Heart right ventricle (tissue), 16 donors: ENCODE results near the gene ACTR3C. TPM values are rescaled to one million over a fixed set of nuclear protein-coding genes. Genes with fewer than 3 reads are reported as not detected.
"Not testable (repeated sequence)": the region's sequence is repeated elsewhere in the genome, so short reads cannot be mapped to it uniquely, and the experiment has no call there.

Experiments used
- ATAC-seq, 8 donors: fragments of 200-7000 bp; cut with Tn5 transposase; one replicate each; pipeline ENCODE4 v1.9.1; 2020; ENCODE audit warnings: mild to moderate bottlenecking in 8 of 8, moderate library complexity in 8 of 8, moderate number of reproducible peaks in 1 of 8
- DNase-seq, 2 donors: peaks; one replicate each; pipeline ENCODE4 v3.0.0-alpha.2; 2020
- H3K27ac ChIP-seq, 10 donors: fragments of 200-600 bp; sonication (generic) in 2 of 10; one replicate each; pipeline versions ENCODE4 v1.5.0 to v1.8.0; 2020 to 2022; ENCODE audit warnings: mild to moderate bottlenecking in 3 of 10
- H3K27me3 ChIP-seq, 7 donors: fragments of 200-600 bp; one replicate each; pipeline ENCODE4 v1.8.0; 2021 to 2022; ENCODE audit warnings: mild to moderate bottlenecking in 2 of 7
- H3K36me3 ChIP-seq, 9 donors: fragments of 200-600 bp; sonication (generic) in 1 of 9; one replicate each; pipeline versions ENCODE4 v1.5.0 to v1.8.0; 2020 to 2022; ENCODE audit warnings: mild to moderate bottlenecking in 2 of 9
- H3K4me1 ChIP-seq, 9 donors: fragments of 200-600 bp; sonication (generic) in 1 of 9; one replicate each; pipeline versions ENCODE4 v1.5.0 to v1.8.0; 2020 to 2022; ENCODE audit warnings: mild to moderate bottlenecking in 4 of 9
- H3K4me3 ChIP-seq, 10 donors: fragments of 200-600 bp; sonication (generic) in 2 of 10; one replicate each; pipeline versions ENCODE4 v1.5.0 to v1.8.0; 2020 to 2022; ENCODE audit warnings: mild to moderate bottlenecking in 7 of 10, moderate library complexity in 2 of 10
- H3K9me3 ChIP-seq, 11 donors: fragments of 200-600 bp in 10 of 11; sonication (generic) in 2 of 11; one replicate each; pipeline versions ENCODE4 v1.5.0 to v1.8.0; 2013 to 2022; ENCODE audit warnings: mild to moderate bottlenecking in 2 of 11, control low read depth in 1 of 11, moderate library complexity in 1 of 11
- WGBS, 2 donors: extraction: QIAGEN DNeasy Blood & Tissue Kit; methylation state at CpG; one replicate each; pipeline ENCODE4 v1.1.7; 2013; ENCODE audit warnings: inconsistent platforms in 1 of 2; 5-methylcytosine and 5-hydroxymethylcytosine counted together
- intact Hi-C, 10 donors: fragments of 100-400 bp; cut with DNase I; formaldehyde crosslinking; loops; one replicate each; pipeline versions ENCODE4 v1.11.1 to v1.14.2; 2022
- polyA plus RNA-seq, 2 donors: library from polyadenylated mRNA; stranded (reverse); fragments of 200-250 nt; gene quantifications; one replicate each; pipeline ENCODE4 v1.2.3, GENCODE V29; 2013
- total RNA-seq, 10 donors: library from RNA; stranded (reverse); fragmentation: NEBNext Ultra II Directional in 3 of 10; extraction: Animal tissue kit (Norgen Biotek cat#: 25700) in 3 of 10; gene quantifications; one replicate each; pipeline versions ENCODE4 v1.2.1 to v1.2.4, GENCODE V29; 2021 to 2023
- TF ChIP-seq, protein P1 (sequence below), 9 donors: fragments of 200-600 bp; sonication (generic) in 2 of 9; IDR thresholded peaks; one replicate each; pipeline versions ENCODE4 v1.5.0 to v1.8.0; 2021 to 2022; ENCODE audit warnings: antibody characterized with exemption in 9 of 9, mild to moderate bottlenecking in 5 of 9, moderate library complexity in 1 of 9
- donor health status: Arrhythmogenic right ventricular cardiomyopathy.
- donor health status: ischemic (EF 13 %, LVEDD 7.1; RV severe dilation, severe dysfunction).
- donor health status: healthy with polysubstance abuse.
- donor health status: DM: no; HTN: yes; CAD: no.
- donor health status: DM: no; HTN: no; CAD: no.
- donor health status: ischemic (EF 25% LVEDD 6.9; RV normal size, moderate dysfunction).
- donor health status: ischemic (EF 25% LVEDD 5.7; RV mildly dilated, moderate dysfunction).
- donor health status: healthy.
- donor health status: DM: yes; HTN: yes; CAD: no.
- donor health status: Ischemic cardiomyopathy.
- donor health status: ischemic (EF 35%, LVEDD 5.7; RV mildly dilated, moderate dysfunction).
- donor health status: nonischemic (EF 11% LVEDD 7.7; RV severe dilation, severe dysfunction).
- donor health status: DM: yes; HTN: yes; CAD: no.
- donor health status: PGD.
- donor health status: ischemic (EF 29% LVEDD 5.4; RV normal size, mild dysfunction).
- donor health status: nonischemic (EF 23%, LVEDD 6.1; RV moderate dilation, normal function).

ACTR3C gene
- total and polyA plus RNA-seq, 12 donors = 2.6 to 7.0 (median 3.5) TPM

DNA sequence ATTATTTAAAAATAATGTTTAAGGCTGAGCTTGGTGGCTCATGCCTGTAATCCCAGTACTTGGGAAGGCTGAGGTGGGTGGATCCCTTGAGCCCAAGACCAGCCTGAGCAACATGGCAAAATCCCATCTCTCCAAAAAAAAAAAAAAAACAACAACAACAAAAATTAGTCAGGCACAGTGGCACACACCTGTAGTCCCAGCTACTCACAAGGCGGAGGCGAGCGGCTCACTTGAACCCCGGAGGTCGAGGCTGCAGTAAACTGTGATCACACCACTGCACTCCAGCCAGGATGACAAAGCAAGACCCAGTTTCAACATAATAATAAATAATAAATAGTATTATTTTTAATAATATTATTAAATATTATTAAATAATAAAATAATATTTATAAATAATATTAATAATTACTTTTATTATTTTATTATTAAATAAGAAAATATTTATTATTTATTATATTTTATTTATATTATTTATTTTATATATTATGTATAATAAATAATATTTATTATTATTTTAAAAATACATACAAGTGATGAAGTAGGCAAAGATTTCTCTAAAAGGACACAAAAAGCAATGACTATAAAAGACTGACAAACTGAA lies 8.6 kb downstream of the ACTR3C start:
- no peak for ATAC-seq
- intact Hi-C loops = no loop called here

DNA sequence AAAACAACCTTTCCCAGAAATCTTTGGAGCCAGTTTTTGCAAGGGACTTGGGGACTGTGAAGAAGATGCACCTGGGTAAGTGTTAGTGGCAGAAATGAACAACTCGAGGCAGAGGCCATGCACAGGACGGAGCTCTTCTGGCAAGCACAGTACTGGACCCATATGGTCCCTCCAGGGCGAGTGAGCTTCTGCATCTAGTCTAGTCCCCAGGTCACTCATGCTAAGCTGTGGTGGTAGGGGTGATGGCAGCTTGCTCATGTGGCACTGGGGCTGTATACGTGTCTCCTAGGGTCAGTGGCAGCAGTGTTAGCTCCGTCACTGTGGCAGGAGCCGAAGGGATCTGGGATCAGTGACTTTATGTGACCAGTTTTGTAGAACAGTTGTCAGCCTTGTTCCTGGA lies 9.5 kb downstream of the ACTR3C start:
- no peak overlapping the region for H3K4me3 ChIP-seq
- intact Hi-C loops = no loop called here
- TF ChIP-seq, protein P1, sequence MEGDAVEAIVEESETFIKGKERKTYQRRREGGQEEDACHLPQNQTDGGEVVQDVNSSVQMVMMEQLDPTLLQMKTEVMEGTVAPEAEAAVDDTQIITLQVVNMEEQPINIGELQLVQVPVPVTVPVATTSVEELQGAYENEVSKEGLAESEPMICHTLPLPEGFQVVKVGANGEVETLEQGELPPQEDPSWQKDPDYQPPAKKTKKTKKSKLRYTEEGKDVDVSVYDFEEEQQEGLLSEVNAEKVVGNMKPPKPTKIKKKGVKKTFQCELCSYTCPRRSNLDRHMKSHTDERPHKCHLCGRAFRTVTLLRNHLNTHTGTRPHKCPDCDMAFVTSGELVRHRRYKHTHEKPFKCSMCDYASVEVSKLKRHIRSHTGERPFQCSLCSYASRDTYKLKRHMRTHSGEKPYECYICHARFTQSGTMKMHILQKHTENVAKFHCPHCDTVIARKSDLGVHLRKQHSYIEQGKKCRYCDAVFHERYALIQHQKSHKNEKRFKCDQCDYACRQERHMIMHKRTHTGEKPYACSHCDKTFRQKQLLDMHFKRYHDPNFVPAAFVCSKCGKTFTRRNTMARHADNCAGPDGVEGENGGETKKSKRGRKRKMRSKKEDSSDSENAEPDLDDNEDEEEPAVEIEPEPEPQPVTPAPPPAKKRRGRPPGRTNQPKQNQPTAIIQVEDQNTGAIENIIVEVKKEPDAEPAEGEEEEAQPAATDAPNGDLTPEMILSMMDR (IDR thresholded peaks at IDR 0.05) = no peak
- no peaks in the 10 kb centered on the region for H3K36me3 ChIP-seq
- no peak overlapping the region for H3K27ac ChIP-seq
- H3K27me3 ChIP-seq = peaks cover 0 to 5% (median 0%) of the 10 kb centered on the region in 7 donors
- peaks cover 0 to 3% (median 0%) of the 10 kb centered on the region in 9 donors for H3K4me1 ChIP-seq
- no peak for ATAC-seq
- no peak for DNase-seq
- no peaks in the 10 kb centered on the region for H3K9me3 ChIP-seq
- WGBS, 2 donors = 89 to 95% methylated on average over 6 of the region's 6 CpGs

More for the DNA sequence above, 8.6 kb downstream of the ACTR3C start:
- no peaks in the 10 kb centered on the region for H3K36me3 ChIP-seq
- TF ChIP-seq, protein P1 (IDR thresholded peaks at IDR 0.05) = no peak
- no peaks in the 10 kb centered on the region for H3K9me3 ChIP-seq
- peaks cover 0 to 3% (median 0%) of the 10 kb centered on the region in 9 donors for H3K4me1 ChIP-seq
- no peak for DNase-seq
- no peak overlapping the region for H3K27ac ChIP-seq
- H3K27me3 ChIP-seq = no peaks in the 10 kb centered on the region
- WGBS, 2 donors = 86 to 98% methylated on average over 5 of the region's 5 CpGs
- H3K4me3 ChIP-seq = no peak overlapping the region

DNA sequence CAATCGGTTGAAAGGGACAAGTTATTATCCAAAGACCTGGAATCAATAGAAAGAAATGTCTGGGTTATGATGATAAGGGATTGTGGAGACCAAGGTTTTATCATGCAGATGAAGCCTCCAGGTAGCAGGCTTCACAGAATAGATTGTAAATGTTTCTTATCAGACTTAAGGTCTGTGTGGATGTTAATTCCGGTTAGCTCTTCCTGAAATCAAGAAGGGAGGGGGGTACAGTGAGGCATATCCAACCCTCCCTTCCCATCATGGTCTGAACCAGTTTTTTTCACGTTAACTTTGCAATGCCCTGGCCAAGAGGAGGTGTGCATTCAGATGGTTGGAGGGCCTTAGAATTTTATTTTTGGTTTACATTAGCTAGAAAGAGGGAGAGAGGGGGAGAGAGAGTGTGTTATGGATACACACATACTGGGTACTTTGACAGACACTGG lies 10.0 kb downstream of the ACTR3C start:
- no peaks in the 10 kb centered on the region for H3K9me3 ChIP-seq
- TF ChIP-seq, protein P1 (IDR thresholded peaks at IDR 0.05) = no peak
- ATAC-seq (no peak), DNase-seq (no peak)
- no peak overlapping the region for H3K4me3 ChIP-seq
- H3K36me3 ChIP-seq = no peaks in the 10 kb centered on the region
- H3K27ac ChIP-seq = no peak overlapping the region
- peaks cover 0 to 3% (median 0%) of the 10 kb centered on the region in 9 donors for H3K4me1 ChIP-seq
- 74 to 77% methylated on average over 3 of the region's 3 CpGs for WGBS, 2 donors
- intact Hi-C loops = no loop called here
- H3K27me3 ChIP-seq = peaks cover 0 to 5% (median 0%) of the 10 kb centered on the region in 7 donors

DNA sequence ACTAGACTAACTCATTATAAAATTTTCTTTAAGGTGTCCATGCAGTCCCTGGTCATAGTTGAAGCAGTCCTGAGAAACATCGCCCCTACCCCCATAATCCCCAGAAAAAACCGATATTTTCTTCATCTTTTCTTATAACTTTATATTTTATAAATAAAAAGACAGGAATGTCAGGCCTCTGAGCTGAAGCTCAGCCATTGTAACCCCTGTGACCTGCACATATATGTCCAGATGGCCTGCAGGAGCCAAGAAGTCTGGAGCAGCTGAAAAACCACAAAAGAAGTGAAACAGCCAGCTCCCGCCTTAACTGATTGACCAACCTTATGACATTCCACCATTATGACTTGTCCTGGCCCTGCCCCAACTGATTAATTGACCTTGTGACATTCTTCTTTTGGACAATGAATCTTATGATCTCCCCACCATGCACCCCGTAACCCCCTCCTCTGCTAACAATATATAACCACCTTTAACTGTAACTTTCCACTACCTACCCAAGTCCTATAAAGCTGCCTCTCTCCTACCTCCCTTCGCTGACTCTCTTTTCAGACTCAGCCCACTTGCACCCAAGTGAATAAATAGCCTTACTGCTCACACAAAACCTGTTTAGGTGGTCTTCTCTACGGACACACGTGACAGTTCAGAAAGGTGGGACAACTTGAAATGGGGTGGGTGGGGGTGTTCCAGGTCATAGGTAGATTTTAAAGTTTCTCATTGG lies 10.5 kb downstream of the ACTR3C start:
- WGBS, 2 donors = 88 to 95% methylated on average over 7 of the region's 7 CpGs
- H3K27ac ChIP-seq, H3K4me3 ChIP-seq, H3K4me1 ChIP-seq, H3K36me3 ChIP-seq, H3K9me3 ChIP-seq, intact Hi-C loops, ATAC-seq, DNase-seq, H3K27me3 ChIP-seq: not testable (repeated sequence)

DNA sequence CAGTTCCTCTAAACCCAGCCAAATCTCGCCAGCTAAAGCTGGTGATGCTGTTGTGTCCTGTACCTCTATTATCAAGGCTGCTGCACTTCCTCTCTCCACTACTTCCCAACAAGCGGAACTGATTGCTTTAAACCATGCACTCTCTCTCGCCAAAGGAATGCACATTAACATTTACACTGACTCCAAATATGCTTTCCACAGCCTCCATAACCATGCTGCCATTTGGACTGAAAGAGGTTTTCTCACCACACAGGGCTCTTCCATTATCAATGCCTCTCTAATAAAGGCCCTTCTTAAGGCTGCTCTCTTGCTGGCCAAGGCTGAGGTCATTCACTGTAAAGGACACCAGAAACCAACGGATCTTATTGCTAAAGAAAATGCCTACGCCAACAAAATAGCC lies 11.6 kb downstream of the ACTR3C start:
- 73 to 78% methylated on average over 5 of the region's 5 CpGs for WGBS, 2 donors
- TF ChIP-seq, protein P1 (IDR thresholded peaks at IDR 0.05) = no peak
- intact Hi-C loops = no loop called here
- Histone ChIP-seq H3K4me3 (no peak overlapping the region), H3K4me1 (peaks cover 0 to 3% (median 0%) of the 10 kb centered on the region in 9 donors), H3K27me3 (peaks cover 0 to 5% (median 0%) of the 10 kb centered on the region in 7 donors), H3K27ac (no peak overlapping the region), H3K9me3 (no peaks in the 10 kb centered on the region), H3K36me3 (no peaks in the 10 kb centered on the region)
- no peak for DNase-seq
- ATAC-seq = no peak
